ENCODE data around the gene PAXX. TPM values are rescaled to one million over a fixed set of nuclear protein-coding genes. Genes with fewer than 3 reads are reported as not detected.

PAXX gene
- total RNA-seq, 2 experiments from 2014 or later: 60.5 to 61.8 TPM

DNA sequence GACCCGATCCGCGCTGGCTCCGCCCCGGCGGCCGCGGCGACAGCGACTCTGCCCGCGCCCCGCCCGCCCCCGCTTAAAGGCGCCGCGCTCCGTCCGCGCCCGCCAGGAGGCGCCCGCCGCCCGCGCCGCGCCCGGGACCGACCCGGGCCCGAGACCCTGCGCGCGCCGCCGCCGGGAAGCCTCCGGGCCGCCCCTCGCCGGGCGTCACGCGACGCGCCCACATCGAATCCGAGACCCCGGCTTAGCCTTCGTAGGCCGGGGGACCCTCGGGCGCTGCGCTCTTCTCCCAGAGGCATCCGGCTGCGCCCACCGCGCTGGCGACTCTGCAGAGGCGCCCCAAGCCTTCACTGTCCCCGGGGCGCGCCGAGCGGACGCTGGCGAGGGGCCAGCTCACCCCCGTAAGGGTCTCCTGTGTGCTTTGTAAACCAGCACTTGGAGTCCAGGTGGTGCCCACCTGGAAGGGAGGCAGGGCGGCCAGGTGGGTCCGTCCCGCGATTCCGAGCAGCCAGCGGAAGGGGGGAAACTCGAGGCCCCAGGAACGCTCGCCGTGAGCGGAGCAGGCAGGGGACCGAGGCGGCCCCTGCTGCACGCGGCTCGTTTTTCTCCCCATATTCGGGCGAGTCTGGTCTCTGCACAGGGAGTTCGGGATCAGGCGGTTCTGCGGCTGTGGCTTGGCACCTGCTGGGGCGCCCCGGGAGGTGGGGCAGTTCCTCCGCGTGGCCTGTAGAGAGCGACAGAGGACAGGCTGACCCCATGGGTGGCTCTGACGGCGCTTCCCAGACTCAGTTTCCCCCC lies 36.2 kb downstream of the PAXX start:
- DNase-seq: peak; percentile 72
- no peaks in the 10 kb centered on the region for H3K27me3 Mint-ChIP-seq
- peak overlapping the region; percentile 63 for H3K4me3 Mint-ChIP-seq
- ChIA-PET CTCF (interaction anchor here (0.6 to 8.3 kb wide), 37 partner anchors 7 to 250 kb away, joined by 3 to 109 read pairs (median 6); partner anchors contain the start of genes AJM1, C8G, CLIC3 and MAN1B1), POLR2A (interaction anchor here (0.6 to 1.9 kb wide), 2 partner anchors 18 to 58 kb away, joined by 3 to 6 read pairs; partner anchors contain the start of genes MAN1B1 and NPDC1)
- TF ChIP-seq, protein P1, sequence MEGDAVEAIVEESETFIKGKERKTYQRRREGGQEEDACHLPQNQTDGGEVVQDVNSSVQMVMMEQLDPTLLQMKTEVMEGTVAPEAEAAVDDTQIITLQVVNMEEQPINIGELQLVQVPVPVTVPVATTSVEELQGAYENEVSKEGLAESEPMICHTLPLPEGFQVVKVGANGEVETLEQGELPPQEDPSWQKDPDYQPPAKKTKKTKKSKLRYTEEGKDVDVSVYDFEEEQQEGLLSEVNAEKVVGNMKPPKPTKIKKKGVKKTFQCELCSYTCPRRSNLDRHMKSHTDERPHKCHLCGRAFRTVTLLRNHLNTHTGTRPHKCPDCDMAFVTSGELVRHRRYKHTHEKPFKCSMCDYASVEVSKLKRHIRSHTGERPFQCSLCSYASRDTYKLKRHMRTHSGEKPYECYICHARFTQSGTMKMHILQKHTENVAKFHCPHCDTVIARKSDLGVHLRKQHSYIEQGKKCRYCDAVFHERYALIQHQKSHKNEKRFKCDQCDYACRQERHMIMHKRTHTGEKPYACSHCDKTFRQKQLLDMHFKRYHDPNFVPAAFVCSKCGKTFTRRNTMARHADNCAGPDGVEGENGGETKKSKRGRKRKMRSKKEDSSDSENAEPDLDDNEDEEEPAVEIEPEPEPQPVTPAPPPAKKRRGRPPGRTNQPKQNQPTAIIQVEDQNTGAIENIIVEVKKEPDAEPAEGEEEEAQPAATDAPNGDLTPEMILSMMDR (IDR thresholded peaks at IDR 0.05): peak; percentile 32
- H3K27ac Mint-ChIP-seq: peak overlapping the region; percentile 25
- ATAC-seq: peak; percentile 55
- H3K9me3 Mint-ChIP-seq: no peaks in the 10 kb centered on the region
- H3K4me1 Mint-ChIP-seq (ENCODE audit: low read depth): peaks cover 43% of the 10 kb centered on the region
- H3K36me3 Mint-ChIP-seq (ENCODE audit: low read depth): no peaks in the 10 kb centered on the region
- intact Hi-C loops (cut with micrococcal nuclease): no loop called here

DNA sequence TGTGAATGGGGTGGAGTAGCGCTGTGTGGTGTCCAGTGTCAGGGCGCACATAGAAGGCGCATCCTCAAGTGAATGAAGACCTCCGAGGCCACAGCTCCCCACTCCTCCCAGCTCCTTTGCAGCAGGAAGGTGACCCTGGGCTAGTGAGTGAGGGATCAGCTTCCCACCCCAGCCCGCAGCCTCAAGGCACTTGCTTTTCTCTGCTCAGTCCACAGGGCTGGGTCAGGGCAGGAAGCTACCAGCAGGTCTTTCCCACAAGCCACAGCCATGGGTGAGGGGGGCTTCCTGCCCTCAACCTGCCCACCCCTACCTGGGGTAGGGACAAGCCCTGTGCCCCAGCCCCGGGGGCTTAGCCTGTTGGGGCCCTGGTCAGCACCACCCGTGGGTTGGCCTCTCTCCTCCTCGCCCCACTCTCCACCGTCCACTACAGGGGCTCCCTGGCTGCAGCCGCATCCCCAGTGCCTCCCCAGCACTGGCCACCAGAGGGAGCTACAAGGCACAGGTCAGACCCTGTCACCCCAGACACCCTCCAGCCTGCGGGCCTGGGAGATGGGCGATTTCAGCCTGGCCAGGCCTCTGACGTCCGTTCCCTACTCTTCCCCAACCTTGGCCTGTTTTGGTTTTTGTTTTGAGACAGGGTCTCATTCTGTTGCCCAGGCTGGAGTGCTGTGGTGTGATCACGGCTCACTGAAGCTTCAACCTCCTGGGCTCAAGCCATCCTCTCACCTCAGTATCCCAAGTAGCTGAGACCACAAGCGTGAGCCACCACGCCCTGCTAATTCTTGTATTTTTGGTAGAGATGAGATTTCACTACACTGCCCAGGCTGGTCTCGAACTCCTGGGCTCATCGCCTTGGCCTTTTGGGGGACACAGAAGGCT lies 37.1 kb downstream of the PAXX start:
- ChIA-PET CTCF (interaction anchor here (0.6 to 8.3 kb wide), 51 partner anchors 8 to 251 kb away, joined by 3 to 109 read pairs (median 5); partner anchors contain the start of genes AJM1, C8G, CLIC3 and FBXW5), POLR2A (interaction anchor here (0.6 to 1.9 kb wide), 3 partner anchors 18 to 253 kb away, joined by 3 to 6 read pairs (median 3); partner anchors contain the start of genes MAN1B1 and NPDC1)
- intact Hi-C loops (cut with micrococcal nuclease): no loop called here
- peaks cover 46% of the 10 kb centered on the region for H3K4me1 Mint-ChIP-seq (ENCODE audit: low read depth)
- H3K9me3 Mint-ChIP-seq: no peaks in the 10 kb centered on the region
- DNase-seq: peak; percentile 84
- TF ChIP-seq, protein P1 (IDR thresholded peaks at IDR 0.05): peak; percentile 65
- no peaks in the 10 kb centered on the region for H3K27me3 Mint-ChIP-seq
- no peaks in the 10 kb centered on the region for H3K36me3 Mint-ChIP-seq (ENCODE audit: low read depth)
- H3K4me3 Mint-ChIP-seq: peak overlapping the region; percentile 63
- H3K27ac Mint-ChIP-seq: peak overlapping the region; percentile 32
- ATAC-seq: peak; percentile 53

DNA sequence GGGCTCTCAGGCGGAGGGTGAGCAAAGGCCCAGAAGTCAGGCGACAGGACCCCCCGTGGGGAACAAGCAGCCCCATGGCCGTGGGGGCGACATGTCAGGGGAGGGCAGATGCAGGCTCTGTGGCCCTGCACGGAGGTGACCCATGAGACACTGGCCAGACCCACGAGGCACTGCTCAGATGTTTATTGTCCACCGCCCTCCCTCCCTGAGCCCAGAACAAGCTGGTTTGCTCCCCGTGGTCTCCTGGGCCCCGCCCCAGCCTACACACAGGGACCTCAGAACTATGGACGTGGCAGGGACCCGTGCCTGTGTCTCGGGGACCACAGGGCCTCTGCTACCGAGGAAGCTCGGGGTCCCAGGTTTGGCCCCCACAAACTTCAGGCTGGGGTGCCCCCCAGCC lies 37.8 kb downstream of the PAXX start:
- Mint-ChIP-seq H3K4me1 (ENCODE audit: low read depth) (peaks cover 53% of the 10 kb centered on the region), H3K4me3 (no peak overlapping the region), H3K27ac (peak overlapping the region; percentile 32), H3K36me3 (ENCODE audit: low read depth) (no peaks in the 10 kb centered on the region), H3K9me3 (no peaks in the 10 kb centered on the region), H3K27me3 (no peaks in the 10 kb centered on the region)
- CTCF ChIA-PET: interaction anchor here (0.6 to 8.3 kb wide), 42 partner anchors 9 to 246 kb away, joined by 3 to 109 read pairs (median 6); partner anchors contain the start of genes AJM1, C8G, CLIC3 and FBXW5
- intact Hi-C loops (cut with micrococcal nuclease): no loop called here
- TF ChIP-seq, protein P1 (IDR thresholded peaks at IDR 0.05): no peak
- no peak for ATAC-seq
- POLR2A ChIA-PET: interaction anchor here (0.7 to 1.9 kb wide), 3 partner anchors 17 to 90 kb away, joined by 3 to 7 read pairs (median 6); partner anchors contain the start of gene NPDC1
- no peak for DNase-seq

DNA sequence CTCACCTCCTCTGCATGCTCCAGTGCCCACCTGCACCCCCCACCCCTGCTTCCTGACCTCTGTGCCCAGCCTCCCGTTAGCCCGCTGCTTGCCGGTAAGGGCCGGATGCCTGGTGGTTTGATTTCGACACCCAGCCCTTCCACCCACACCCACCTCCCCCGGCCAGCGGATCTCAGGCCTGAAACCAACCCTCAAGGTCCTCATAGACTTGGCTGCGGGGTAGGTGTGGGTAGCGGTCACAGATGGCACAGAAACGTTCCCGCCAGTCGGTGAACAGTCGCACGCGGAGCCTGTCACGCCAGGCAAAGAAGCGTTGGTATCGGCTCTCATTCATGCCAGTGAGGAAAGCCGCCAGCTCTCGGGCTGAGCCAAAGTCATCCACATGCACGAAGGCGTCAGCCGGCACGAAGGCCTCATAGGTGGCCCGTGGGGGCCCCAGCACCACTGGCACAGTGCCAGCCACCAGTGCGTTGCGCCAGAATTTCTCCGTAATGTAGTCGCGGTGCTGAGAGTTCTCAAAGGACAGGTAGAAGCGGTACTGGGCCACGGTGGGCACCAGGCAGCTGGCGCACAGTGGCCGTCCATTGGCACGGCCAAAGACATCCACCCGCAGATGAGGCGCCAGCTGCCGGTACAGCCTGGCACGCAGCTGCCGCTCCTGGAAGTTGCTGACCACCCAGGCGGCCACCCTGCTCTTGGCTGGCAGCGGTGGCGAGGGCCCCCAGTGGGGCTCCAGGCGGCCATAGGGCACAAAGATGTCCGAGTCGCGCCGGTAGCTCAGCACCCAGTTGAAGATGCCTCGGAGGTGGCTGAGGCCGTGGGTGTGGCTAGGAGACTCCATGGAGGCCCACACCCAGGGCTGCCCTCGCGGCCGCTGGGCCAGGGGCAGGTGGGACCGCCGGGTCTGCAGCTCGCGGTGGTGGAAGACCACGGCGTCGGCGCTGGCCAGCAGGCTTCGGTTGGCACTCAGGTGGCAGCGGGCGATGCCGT lies 38.6 kb downstream of the PAXX start:
- CTCF ChIA-PET: interaction anchor here (1.3 to 8.3 kb wide), 13 partner anchors 8 to 242 kb away, joined by 3 to 109 read pairs (median 8); partner anchors contain the start of genes NPDC1, PAXX and SAPCD2
- Mint-ChIP-seq H3K27ac (peak overlapping the region; percentile 55), H3K36me3 (ENCODE audit: low read depth) (no peaks in the 10 kb centered on the region), H3K27me3 (no peaks in the 10 kb centered on the region), H3K4me1 (ENCODE audit: low read depth) (peaks cover 54% of the 10 kb centered on the region), H3K9me3 (no peaks in the 10 kb centered on the region), H3K4me3 (no peak overlapping the region)
- TF ChIP-seq, protein P1 (IDR thresholded peaks at IDR 0.05): no peak
- POLR2A ChIA-PET: interaction anchor here (0.7 to 1.9 kb wide), 3 partner anchors 16 to 89 kb away, joined by 3 to 7 read pairs (median 6); partner anchors contain the start of gene NPDC1
- ATAC-seq (no peak), DNase-seq (peak; percentile 76)
- intact Hi-C loops (cut with micrococcal nuclease): no loop called here
